Measurements from ENCODE around the gene SHMT2.

Gene SHMT2

DNA sequence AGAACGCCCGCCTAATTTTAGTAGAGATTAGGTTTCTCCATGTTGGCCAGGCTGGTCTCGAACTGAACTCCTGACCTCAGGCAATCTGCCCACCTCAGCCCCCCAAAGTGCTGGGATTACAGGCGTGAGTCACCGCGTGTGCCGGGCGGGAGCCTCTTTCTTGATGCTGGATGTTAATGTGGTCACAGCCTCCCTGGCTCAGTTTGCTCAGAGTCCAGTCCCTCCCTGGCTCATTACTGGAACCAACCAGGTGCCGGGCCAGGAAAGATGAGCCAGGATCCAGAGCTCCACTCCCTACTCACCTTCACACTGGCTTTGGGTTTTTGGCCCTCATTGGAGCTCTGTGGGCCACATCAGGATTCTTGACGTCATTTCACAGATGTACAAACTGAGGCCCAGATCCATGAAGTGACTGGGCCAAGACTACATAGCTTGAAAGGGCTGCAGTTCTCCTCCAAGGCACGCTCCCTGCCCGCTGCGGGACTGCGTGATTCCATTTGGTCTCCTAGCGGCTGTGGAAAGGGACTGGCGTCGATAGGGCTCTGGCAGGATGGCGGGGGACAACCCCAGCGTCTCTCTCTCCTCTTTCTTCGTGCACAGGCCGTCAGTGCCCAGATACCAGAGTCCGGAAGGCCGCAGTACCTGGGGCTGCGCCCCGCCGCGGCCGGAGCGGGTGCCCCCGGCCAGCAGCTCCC lies 5.1 kb upstream of the SHMT2 start:
- TF ChIP-seq SNAI2 (CRISPR knock-in tag; IDR thresholded peaks at IDR 0.05) (no peak), ISL1 (CRISPR knock-in tag; IDR thresholded peaks at IDR 0.05) (no peak), ZNF565 (CRISPR knock-in tag; conservative IDR thresholded peaks at IDR 0.05; ENCODE audit: low read depth) (no peak), ZC3H10 (CRISPR knock-in tag; IDR thresholded peaks at IDR 0.05) (no peak), OSR1 (CRISPR knock-in tag; IDR thresholded peaks at IDR 0.05) (no peak), TOX (CRISPR knock-in tag; IDR thresholded peaks at IDR 0.05; ENCODE audit: borderline replicate concordance) (no peak), ARNTL (CRISPR knock-in tag; IDR thresholded peaks at IDR 0.05; ENCODE audit: borderline replicate concordance, low read depth) (no peak), GLIS3 (CRISPR knock-in tag; IDR thresholded peaks at IDR 0.05) (no peak), RARB (CRISPR knock-in tag; IDR thresholded peaks at IDR 0.05) (no peak), BACH2 (CRISPR knock-in tag; IDR thresholded peaks at IDR 0.05; ENCODE audit: borderline replicate concordance) (no peak), ESRRG (CRISPR knock-in tag; IDR thresholded peaks at IDR 0.05) (no peak), ZFP30 (CRISPR knock-in tag; IDR thresholded peaks at IDR 0.05) (no peak), ZFP3 (CRISPR knock-in tag; IDR thresholded peaks at IDR 0.05) (no peak)
- TF ChIP-seq, protein P1, sequence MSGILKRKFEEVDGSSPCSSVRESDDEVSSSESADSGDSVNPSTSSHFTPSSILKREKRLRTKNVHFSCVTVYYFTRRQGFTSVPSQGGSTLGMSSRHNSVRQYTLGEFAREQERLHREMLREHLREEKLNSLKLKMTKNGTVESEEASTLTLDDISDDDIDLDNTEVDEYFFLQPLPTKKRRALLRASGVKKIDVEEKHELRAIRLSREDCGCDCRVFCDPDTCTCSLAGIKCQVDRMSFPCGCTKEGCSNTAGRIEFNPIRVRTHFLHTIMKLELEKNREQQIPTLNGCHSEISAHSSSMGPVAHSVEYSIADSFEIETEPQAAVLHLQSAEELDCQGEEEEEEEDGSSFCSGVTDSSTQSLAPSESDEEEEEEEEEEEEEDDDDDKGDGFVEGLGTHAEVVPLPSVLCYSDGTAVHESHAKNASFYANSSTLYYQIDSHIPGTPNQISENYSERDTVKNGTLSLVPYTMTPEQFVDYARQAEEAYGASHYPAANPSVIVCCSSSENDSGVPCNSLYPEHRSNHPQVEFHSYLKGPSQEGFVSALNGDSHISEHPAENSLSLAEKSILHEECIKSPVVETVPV (CRISPR knock-in tag; IDR thresholded peaks at IDR 0.05) = no peak
- TF ChIP-seq, protein P2, sequence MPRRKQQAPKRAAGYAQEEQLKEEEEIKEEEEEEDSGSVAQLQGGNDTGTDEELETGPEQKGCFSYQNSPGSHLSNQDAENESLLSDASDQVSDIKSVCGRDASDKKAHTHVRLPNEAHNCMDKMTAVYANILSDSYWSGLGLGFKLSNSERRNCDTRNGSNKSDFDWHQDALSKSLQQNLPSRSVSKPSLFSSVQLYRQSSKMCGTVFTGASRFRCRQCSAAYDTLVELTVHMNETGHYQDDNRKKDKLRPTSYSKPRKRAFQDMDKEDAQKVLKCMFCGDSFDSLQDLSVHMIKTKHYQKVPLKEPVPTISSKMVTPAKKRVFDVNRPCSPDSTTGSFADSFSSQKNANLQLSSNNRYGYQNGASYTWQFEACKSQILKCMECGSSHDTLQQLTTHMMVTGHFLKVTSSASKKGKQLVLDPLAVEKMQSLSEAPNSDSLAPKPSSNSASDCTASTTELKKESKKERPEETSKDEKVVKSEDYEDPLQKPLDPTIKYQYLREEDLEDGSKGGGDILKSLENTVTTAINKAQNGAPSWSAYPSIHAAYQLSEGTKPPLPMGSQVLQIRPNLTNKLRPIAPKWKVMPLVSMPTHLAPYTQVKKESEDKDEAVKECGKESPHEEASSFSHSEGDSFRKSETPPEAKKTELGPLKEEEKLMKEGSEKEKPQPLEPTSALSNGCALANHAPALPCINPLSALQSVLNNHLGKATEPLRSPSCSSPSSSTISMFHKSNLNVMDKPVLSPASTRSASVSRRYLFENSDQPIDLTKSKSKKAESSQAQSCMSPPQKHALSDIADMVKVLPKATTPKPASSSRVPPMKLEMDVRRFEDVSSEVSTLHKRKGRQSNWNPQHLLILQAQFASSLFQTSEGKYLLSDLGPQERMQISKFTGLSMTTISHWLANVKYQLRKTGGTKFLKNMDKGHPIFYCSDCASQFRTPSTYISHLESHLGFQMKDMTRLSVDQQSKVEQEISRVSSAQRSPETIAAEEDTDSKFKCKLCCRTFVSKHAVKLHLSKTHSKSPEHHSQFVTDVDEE (CRISPR knock-in tag; IDR thresholded peaks at IDR 0.05) = no peak
- TF ChIP-seq, protein P3, sequence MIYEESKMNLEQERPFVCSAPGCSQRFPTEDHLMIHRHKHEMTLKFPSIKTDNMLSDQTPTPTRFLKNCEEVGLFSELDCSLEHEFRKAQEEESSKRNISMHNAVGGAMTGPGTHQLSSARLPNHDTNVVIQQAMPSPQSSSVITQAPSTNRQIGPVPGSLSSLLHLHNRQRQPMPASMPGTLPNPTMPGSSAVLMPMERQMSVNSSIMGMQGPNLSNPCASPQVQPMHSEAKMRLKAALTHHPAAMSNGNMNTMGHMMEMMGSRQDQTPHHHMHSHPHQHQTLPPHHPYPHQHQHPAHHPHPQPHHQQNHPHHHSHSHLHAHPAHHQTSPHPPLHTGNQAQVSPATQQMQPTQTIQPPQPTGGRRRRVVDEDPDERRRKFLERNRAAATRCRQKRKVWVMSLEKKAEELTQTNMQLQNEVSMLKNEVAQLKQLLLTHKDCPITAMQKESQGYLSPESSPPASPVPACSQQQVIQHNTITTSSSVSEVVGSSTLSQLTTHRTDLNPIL (CRISPR knock-in tag; IDR thresholded peaks at IDR 0.05; ENCODE audit: low read depth) = no peak
- TF ChIP-seq, protein P4, sequence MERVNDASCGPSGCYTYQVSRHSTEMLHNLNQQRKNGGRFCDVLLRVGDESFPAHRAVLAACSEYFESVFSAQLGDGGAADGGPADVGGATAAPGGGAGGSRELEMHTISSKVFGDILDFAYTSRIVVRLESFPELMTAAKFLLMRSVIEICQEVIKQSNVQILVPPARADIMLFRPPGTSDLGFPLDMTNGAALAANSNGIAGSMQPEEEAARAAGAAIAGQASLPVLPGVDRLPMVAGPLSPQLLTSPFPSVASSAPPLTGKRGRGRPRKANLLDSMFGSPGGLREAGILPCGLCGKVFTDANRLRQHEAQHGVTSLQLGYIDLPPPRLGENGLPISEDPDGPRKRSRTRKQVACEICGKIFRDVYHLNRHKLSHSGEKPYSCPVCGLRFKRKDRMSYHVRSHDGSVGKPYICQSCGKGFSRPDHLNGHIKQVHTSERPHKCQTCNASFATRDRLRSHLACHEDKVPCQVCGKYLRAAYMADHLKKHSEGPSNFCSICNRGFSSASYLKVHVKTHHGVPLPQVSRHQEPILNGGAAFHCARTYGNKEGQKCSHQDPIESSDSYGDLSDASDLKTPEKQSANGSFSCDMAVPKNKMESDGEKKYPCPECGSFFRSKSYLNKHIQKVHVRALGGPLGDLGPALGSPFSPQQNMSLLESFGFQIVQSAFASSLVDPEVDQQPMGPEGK (CRISPR knock-in tag; IDR thresholded peaks at IDR 0.05; ENCODE audit: borderline replicate concordance) = no peak
- no peak for ATAC-seq

DNA sequence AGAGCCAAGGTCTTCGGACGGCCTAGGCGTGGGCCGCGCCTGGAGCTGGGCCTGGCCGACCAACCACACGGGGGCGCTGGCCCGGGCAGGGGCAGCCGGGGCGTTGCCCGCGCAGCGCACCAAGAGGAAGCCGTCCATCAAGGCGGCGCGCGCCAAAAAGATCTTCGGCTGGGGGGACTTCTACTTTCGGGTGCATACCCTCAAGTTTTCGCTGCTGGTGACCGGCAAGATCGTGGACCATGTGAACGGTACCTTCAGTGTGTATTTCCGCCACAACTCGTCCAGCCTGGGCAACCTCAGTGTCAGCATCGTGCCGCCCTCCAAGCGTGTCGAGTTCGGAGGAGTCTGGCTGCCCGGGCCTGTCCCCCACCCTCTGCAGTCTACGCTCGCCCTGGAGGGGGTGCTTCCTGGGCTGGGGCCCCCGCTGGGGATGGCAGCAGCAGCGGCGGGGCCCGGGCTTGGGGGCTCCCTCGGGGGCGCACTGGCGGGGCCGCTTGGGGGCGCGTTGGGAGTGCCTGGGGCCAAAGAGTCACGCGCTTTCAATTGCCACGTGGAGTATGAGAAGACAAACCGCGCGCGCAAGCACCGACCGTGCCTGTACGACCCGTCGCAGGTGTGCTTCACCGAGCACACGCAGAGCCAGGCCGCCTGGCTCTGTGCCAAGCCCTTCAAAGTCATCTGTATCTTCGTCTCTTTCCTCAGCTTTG lies 4.4 kb upstream of the SHMT2 start:
- ATAC-seq = no peak
- no peak for TF ChIP-seq TCF4 (CRISPR knock-in tag; IDR thresholded peaks at IDR 0.05; ENCODE audit: borderline replicate concordance)
- no peak for TF ChIP-seq SNAI2 (CRISPR knock-in tag; IDR thresholded peaks at IDR 0.05)
- TF ChIP-seq, protein P2 (CRISPR knock-in tag; IDR thresholded peaks at IDR 0.05) = no peak
- TF ChIP-seq ZFP3 (CRISPR knock-in tag; IDR thresholded peaks at IDR 0.05) = no peak
- no peak for TF ChIP-seq BACH2 (CRISPR knock-in tag; IDR thresholded peaks at IDR 0.05; ENCODE audit: borderline replicate concordance)
